Endothelial cell of umbilical vein (primary cell): ENCODE data around the gene HAUS5. TPM values are rescaled to one million over a fixed set of nuclear protein-coding genes. Genes with fewer than 3 reads are reported as not detected.

Experiments
- BruUV-seq: library from RNA; stranded (reverse); fragments of 400-500 nt; replicated peaks from 2 replicates; lab custom pipeline; 2021; lab: Mats Ljungman, UMichigan
- CTCF ChIA-PET: fragments of 300-600, 350-600 bp; sonication (Branson Sonifier 250); formaldehyde crosslinking; loops from one replicate; lab custom pipeline; 2021; ENCODE audit warnings: antibody characterized with exemption, inconsistent platforms; lab: Charles Lee
- POLR2A ChIA-PET: fragments of 300-600, 350-600 bp; sonication (Branson Sonifier 250); formaldehyde crosslinking; loops from one replicate; lab custom pipeline; 2021; ENCODE audit warnings: antibody characterized with exemption, inconsistent platforms; lab: Charles Lee
- DNase-seq: peaks from one replicate; pipeline ENCODE4 v3.0.0-alpha.2; 2011; ENCODE audit warnings: low read depth, low spot score
- FAIRE-seq: peaks from 2 replicates; lab custom pipeline; 2011; peaks lifted over from hg19 to GRCh38; lab: Jason Lieb, UNC
- H2AFZ ChIP-seq: 2 replicates; pipeline ENCODE4 v1.6.0; 2012; ENCODE audit warnings: low read depth, low read length, control low read depth, inconsistent platforms
- H3K27ac ChIP-seq: 2 replicates; pipeline ENCODE4 v1.5.1; 2011; ENCODE audit warnings: low read depth, mild to moderate bottlenecking, control low read depth, low read length, moderate library complexity; ENCODE audit not compliant: insufficient read depth
- H3K27me3 ChIP-seq, 2 experiments: 2 replicates each; pipeline versions ENCODE4 v1.6.0 to v1.6.1; 2011; ENCODE audit warnings: low read length in 2 of 2, mixed read lengths in 1 of 2; ENCODE audit not compliant: control insufficient read depth in 2 of 2, insufficient read depth in 2 of 2
- H3K36me3 ChIP-seq, 2 experiments: 2 replicates in 1 of 2; 3 replicates in 1 of 2; pipeline ENCODE4 v1.5.1; 2011; ENCODE audit warnings: low read length in 2 of 2, mild to moderate bottlenecking in 1 of 2, moderate library complexity in 1 of 2; ENCODE audit not compliant: control insufficient read depth in 2 of 2, insufficient read depth in 2 of 2; ENCODE audit errors: extremely low read depth in 1 of 2
- H3K4me1 ChIP-seq: 3 replicates; pipeline ENCODE4 v1.5.1; 2011; ENCODE audit warnings: mild to moderate bottlenecking, low read length; ENCODE audit not compliant: control insufficient read depth, insufficient read depth; ENCODE audit errors: extremely low read depth
- H3K4me2 ChIP-seq: 2 replicates; pipeline ENCODE4 v1.6.1; 2011; ENCODE audit warnings: low read length, control low read depth, mixed read lengths; ENCODE audit not compliant: insufficient read depth
- H3K4me3 ChIP-seq, 3 experiments: fragments of 200-600 bp in 1 of 3; sonication (generic), shearing (Covaris generic) in 1 of 3; replicated peaks in 1 of 3; 2 replicates each; pipeline ENCODE4 v1.5.1; 2011 to 2016; ENCODE audit warnings: control low read depth in 3 of 3, low read length in 3 of 3, mild to moderate bottlenecking in 2 of 3, inconsistent platforms in 1 of 3, low read depth in 1 of 3, moderate library complexity in 1 of 3; ENCODE audit not compliant: insufficient read depth in 1 of 3
- H3K79me2 ChIP-seq: 2 replicates; pipeline ENCODE4 v1.6.0; 2012; ENCODE audit warnings: low read length, inconsistent platforms; ENCODE audit not compliant: control insufficient read depth, insufficient read depth
- H3K9ac ChIP-seq: replicated peaks from 2 replicates; pipeline ENCODE3; 2011; ENCODE audit warnings: low read length, control low read depth; ENCODE audit not compliant: insufficient read depth; ENCODE audit errors: extremely low read depth
- H3K9me1 ChIP-seq: replicated peaks from 3 replicates; pipeline ENCODE4 v1.6.0; 2011; ENCODE audit warnings: mild to moderate bottlenecking, low read length; ENCODE audit not compliant: control insufficient read depth, insufficient read depth; ENCODE audit errors: extremely low read depth
- H3K9me3 ChIP-seq: replicated peaks from 2 replicates; pipeline ENCODE4 v1.5.1; 2012; ENCODE audit warnings: low read length, inconsistent platforms; ENCODE audit not compliant: control insufficient read depth, insufficient read depth
- H4K20me1 ChIP-seq: replicated peaks from 2 replicates; pipeline ENCODE3; 2011; ENCODE audit warnings: mild to moderate bottlenecking, low read length; ENCODE audit not compliant: control insufficient read depth, insufficient read depth; ENCODE audit errors: extremely low read depth
- EZH2 ChIP-seq: IDR thresholded peaks from 2 replicates; pipeline ENCODE4 v1.6.1; 2012; ENCODE audit warnings: borderline replicate concordance, low read depth, mild to moderate bottlenecking, moderate library complexity, low read length, inconsistent platforms; ENCODE audit not compliant: severe bottlenecking
- FOS ChIP-seq: IDR thresholded peaks from 2 replicates; pipeline ENCODE4 v1.6.1; 2011; ENCODE audit warnings: mild to moderate bottlenecking, low read length, moderate library complexity, borderline replicate concordance; ENCODE audit not compliant: insufficient read depth
- GATA2 ChIP-seq: IDR thresholded peaks from 2 replicates; pipeline ENCODE4 v1.7.0; 2011; ENCODE audit warnings: low read depth, mild to moderate bottlenecking, moderate library complexity, mixed read lengths, low read length; ENCODE audit not compliant: insufficient read length, insufficient read depth
- JUN ChIP-seq: IDR thresholded peaks from 2 replicates; pipeline ENCODE4 v1.6.1; 2011; ENCODE audit warnings: borderline replicate concordance, low read depth; ENCODE audit not compliant: insufficient read length, insufficient read depth
- MYC ChIP-seq: IDR thresholded peaks from one replicate; pipeline ENCODE4 v1.6.1; 2011; ENCODE audit warnings: mild to moderate bottlenecking, low read depth, low read length
- POLR2A ChIP-seq: IDR thresholded peaks from 2 replicates; pipeline ENCODE4 v1.6.1; 2012; ENCODE audit warnings: low read depth, mild to moderate bottlenecking, control low read depth, low read length
- POLR2AphosphoS5 ChIP-seq: IDR thresholded peaks from 2 replicates; pipeline ENCODE4 v1.6.1; 2012; ENCODE audit warnings: low read depth, mild to moderate bottlenecking, control low read depth, low read length, moderate library complexity; ENCODE audit not compliant: insufficient read depth
- dilution Hi-C: fragments of 300-500 bp; cut with MboI; formaldehyde crosslinking; loops from one replicate; pipeline ENCODE4 v1.15.0; 2019; ENCODE audit warnings: low sequenced_read_pairs; ENCODE audit not compliant: extremely low pct_ligation_motif_present
- intact Hi-C: fragments of 100-400 bp; cut with micrococcal nuclease; formaldehyde crosslinking; loops from one replicate; pipeline ENCODE4 v1.10.0; 2022
- polyA plus RNA-seq, 4 experiments: library from polyadenylated mRNA; depleted of rRNA in 3 of 4; stranded (reverse) in 3 of 4; unstranded in 1 of 4; fragments of >200 nt; gene quantifications; 2 replicates each; pipeline versions ENCODE4 v1.2.1 to v1.2.3, GENCODE V29; 2011 to 2012; ENCODE audit warnings: missing spikeins in 1 of 4
- total RNA-seq: library from RNA; stranded (reverse); gene quantifications from 2 replicates; pipeline ENCODE4 v1.2.3, GENCODE V29; 2021
- TF ChIP-seq, protein P1 (sequence below), 2 donors: IDR thresholded peaks; 1 replicate in 1 of 2; 2 replicates in 1 of 2; pipeline ENCODE4 v1.5.1; 2011; ENCODE audit warnings: low read length in 2 of 2, mild to moderate bottlenecking in 2 of 2, moderate library complexity in 2 of 2, control low read depth in 1 of 2, inconsistent platforms in 1 of 2, low read depth in 1 of 2; ENCODE audit not compliant: insufficient read depth in 1 of 2; ENCODE audit errors: extremely low read depth in 1 of 2
- TF ChIP-seq, protein P2 (sequence below): IDR thresholded peaks from 2 replicates; pipeline ENCODE4 v1.6.1; 2011; ENCODE audit not compliant: insufficient read depth, insufficient read length

The HAUS5 gene
- total and polyA plus RNA-seq, 2 donors (not counting 3 experiments of a cell fraction or from before 2014, with no cell fraction given) = 8.9 to 19.0 TPM

DNA sequence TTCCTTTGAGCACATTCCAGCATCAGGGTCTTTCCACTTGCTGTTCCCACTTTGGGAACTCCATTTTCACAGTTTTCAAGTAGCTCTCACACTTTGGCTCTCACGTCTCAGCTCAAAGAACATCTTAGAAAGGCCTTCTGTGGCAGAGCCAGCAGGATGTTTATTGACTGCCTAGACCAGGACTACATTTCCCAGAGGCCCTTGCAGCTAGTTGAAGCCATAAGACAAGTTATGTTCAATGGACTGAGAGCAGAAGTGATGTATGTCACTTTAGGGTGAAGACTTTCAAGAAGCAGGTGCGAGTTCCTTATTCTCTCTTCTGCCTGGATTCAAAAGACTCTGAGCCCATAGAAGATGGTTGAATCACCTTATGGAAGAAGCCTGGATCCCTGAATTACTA, 4.3 kb upstream of the HAUS5 start:
- CTCF ChIA-PET = no interaction called here
- no peak overlapping the region for H3K4me2 ChIP-seq
- H3K4me3 ChIP-seq = no peak overlapping the region
- TF ChIP-seq FOS (no peak), EZH2 (no peak), JUN (no peak), GATA2 (no peak), MYC (no peak), POLR2A (no peak), POLR2AphosphoS5 (no peak)
- TF ChIP-seq, protein P1, sequence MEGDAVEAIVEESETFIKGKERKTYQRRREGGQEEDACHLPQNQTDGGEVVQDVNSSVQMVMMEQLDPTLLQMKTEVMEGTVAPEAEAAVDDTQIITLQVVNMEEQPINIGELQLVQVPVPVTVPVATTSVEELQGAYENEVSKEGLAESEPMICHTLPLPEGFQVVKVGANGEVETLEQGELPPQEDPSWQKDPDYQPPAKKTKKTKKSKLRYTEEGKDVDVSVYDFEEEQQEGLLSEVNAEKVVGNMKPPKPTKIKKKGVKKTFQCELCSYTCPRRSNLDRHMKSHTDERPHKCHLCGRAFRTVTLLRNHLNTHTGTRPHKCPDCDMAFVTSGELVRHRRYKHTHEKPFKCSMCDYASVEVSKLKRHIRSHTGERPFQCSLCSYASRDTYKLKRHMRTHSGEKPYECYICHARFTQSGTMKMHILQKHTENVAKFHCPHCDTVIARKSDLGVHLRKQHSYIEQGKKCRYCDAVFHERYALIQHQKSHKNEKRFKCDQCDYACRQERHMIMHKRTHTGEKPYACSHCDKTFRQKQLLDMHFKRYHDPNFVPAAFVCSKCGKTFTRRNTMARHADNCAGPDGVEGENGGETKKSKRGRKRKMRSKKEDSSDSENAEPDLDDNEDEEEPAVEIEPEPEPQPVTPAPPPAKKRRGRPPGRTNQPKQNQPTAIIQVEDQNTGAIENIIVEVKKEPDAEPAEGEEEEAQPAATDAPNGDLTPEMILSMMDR (IDR thresholded peaks at IDR 0.05; ENCODE audit: extremely low read depth in 1 of 2, insufficient read depth in 1 of 2, low read depth in 1 of 2, low read length in 2 of 2) = no peak
- TF ChIP-seq, protein P2, sequence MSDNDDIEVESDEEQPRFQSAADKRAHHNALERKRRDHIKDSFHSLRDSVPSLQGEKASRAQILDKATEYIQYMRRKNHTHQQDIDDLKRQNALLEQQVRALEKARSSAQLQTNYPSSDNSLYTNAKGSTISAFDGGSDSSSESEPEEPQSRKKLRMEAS = no peak
- no peaks in the 10 kb centered on the region for H3K36me3 ChIP-seq
- H3K9ac ChIP-seq = no peak overlapping the region
- dilution Hi-C loops (no loop called here), intact Hi-C loops (no loop called here)
- H4K20me1 ChIP-seq = no peaks in the 10 kb centered on the region
- POLR2A ChIA-PET = no interaction called here
- H3K79me2 ChIP-seq = no peaks in the 10 kb centered on the region
- DNase-seq (no peak), FAIRE-seq (no peak)
- peaks cover 3% of the 10 kb centered on the region for H3K4me1 ChIP-seq
- H3K27ac ChIP-seq = no peak overlapping the region
- BruUV-seq = no TSS peak
- no peaks in the 10 kb centered on the region for H3K27me3 ChIP-seq
- H2AFZ ChIP-seq = no peak overlapping the region
- H3K9me1 ChIP-seq = no peaks in the 10 kb centered on the region
- H3K9me3 ChIP-seq = no peaks in the 10 kb centered on the region
